ENCODE results near the gene PLSCR2.
A peak's percentile ranks its signal among the peaks of the same experiment; 100 is the strongest.
"Not testable (repeated sequence)": the region's sequence is repeated elsewhere in the genome, so short reads cannot be mapped to it uniquely, and the experiment has no call there.

PLSCR2 gene

GRCh38 chr3:146469150-146470017 is at the start of gene PLSCR2:
Gene PLSCR2, minus strand, starts transcription at chr3:146469561. Its CDS starts 9,657 bp downstream, at chr3:146459904.
- DNase-seq (ENCODE audit: low read depth, low spot score) = no peak

DNA sequence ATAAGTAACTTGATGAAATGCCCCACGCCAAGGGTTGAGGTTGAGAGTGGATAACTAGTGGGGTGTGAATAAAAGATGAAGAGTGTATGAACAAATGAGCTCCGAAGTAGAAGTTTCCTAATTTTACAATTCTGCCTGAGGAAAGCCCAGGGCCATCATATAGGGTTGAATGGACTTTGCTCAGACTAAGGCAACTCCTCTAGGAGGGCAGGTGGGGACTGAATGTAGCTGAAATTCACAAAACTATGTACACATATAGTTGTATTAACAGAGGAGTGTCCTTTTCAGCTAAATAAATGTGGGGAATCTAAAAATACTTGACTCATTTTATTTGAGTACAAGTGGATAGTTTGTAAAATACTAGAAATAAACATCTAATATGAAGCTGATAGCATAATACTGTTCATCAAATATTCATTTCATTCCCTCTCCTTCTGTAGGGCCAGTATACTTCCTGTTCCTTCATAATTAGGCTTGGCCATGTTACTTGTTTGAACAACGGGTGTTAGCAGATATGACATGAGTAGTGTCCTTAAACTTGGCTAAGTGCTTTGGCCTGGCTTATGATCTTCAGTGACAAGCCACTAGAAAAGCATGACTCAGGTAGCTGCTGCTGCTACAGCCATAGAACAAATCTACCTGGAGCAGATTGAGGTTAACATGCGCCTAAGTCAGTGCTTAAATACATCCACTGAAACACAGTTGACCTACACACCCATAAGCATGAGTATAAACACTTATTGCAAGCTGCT is 48.5 kb upstream of the PLSCR2 start:
- DNase-seq (ENCODE audit: low read depth, low spot score) = no peak

- DNase-seq (ENCODE audit: low read depth, low spot score) = no peak
Observed at GRCh38 chr3:146513386-146514051, 44.2 kb upstream of the PLSCR2 start.

DNA sequence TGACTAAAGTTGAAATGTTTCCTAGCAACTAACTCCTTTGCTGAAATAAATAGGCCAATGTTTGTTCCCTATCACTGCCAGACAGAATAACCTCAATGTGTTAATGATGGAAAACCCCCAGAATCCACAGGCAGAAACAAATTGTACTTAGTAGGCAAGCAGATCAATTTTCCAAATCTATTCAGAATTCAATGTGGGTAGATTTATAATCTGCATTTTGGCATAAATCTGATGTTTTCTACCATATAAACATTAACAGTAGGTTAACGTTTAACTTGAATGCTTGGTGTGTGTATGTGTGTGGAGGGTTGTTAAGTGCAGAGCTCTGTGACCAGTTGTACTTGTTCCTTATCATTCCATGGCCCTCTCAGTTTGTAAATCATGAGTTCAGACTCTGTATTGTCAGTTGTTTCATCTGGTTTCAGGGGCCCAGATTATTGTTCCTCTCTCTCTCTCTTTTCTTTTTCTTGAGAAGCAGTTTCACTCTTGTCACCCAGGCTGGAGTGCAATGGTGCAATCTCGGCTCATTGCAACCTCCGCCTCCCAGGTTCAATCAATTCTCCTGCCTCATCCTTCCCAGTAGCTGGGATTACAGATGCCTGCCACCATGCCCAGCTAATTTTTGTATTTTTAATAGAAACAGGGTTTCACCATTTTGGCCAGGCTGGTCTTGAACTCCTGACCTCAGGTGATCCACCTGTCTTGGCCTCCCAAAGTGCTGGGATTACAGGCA is 42.2 kb upstream of the PLSCR2 start:
- no peak for DNase-seq (ENCODE audit: low read depth, low spot score)

GRCh38 chr3:146507331-146508120 is 38.2 kb upstream of the PLSCR2 start:
- DNase-seq (ENCODE audit: low read depth, low spot score) = no peak

DNA sequence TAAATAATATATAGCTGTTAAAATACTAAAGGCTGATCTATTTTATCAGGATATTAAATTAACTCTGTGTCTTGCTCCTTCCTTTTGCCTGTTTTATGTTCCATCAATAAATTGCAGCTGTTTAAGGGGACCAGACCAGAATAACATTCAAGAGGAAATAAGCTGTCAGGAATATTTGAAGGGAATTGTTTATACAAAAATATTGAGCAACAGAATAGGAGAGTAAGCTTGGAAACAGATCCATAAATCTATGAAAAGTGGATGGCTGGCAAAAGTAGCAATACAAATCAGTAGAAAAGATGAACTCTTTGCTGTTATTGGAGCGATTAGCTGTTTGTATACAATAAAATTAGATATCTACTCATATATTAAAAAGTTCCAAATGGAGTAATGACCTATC is 36.2 kb upstream of the PLSCR2 start:
- DNase-seq (ENCODE audit: low read depth, low spot score) = no peak

GRCh38 chr3:146504498-146505197 is 35.3 kb upstream of the PLSCR2 start:
- DNase-seq (ENCODE audit: low read depth, low spot score) = no peak

DNA sequence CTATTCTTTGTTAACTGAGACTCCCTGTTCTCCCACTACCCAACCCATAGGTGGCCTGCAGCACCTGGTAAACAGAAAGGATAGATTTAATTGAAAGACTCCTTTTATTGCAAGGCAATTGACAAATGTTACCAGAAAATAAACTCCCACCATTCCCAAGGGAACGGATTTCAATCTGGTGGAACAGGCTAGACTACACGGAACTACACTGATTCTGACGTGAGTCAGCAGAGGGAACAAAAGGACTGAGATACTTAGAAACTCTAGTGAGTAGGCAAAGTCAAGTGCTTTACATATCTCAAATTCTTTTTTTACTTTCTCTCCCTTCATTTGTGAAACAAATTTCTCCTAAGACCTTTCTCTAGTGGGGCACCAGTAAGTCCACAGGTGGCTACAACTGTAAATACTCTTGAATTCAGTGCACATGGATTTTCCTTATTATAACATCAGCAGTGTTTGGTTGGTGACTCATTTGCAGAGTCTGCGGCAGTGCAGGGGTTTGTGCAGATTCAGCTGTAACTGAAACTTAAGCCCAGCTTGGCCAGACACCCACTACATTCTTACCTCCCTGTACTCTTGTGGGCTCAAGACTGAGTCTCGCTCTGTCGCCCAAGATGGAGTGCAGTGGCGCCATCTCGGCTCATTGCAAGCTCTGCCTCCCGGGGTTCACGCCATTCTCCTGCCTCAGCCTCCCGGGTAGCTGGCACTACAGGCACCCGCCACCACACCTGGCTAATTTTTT is 34.3 kb upstream of the PLSCR2 start:
- peak; percentile 79 for DNase-seq (ENCODE audit: low read depth, low spot score)

DNA sequence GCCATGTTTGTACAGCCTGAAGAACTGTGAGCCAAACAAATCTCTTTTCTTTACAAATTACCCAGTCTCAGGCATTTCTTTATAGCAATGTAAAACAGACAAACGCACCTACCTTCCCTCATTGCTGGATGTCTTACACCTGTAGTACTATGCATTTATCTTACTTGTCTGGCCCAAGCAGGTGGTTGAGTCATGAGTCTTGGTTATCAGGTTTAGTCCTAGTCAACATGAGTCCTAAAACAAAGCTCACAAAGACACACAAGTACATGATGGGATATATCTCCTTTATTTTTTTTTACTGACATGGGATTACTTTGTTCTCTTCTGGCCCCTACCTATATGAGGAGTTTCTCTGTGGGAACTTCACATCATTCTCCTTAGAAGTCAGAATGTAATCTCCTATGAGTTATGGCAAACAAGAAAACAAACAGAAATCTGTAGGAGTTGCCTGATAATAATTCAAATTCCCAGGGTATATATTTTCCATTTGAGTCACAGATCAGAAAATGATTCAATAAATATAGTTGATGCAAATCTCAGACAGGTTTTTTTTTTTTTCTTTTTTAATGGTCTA is 33.6 kb upstream of the PLSCR2 start:
- DNase-seq (ENCODE audit: low read depth, low spot score) = no peak

GRCh38 chr3:146501752-146502151 is 32.4 kb upstream of the PLSCR2 start:
- DNase-seq (ENCODE audit: low read depth, low spot score) = no peak

- DNase-seq (ENCODE audit: low read depth, low spot score) = no peak
Observed at GRCh38 chr3:146499701-146500100, 30.3 kb upstream of the PLSCR2 start.

DNA sequence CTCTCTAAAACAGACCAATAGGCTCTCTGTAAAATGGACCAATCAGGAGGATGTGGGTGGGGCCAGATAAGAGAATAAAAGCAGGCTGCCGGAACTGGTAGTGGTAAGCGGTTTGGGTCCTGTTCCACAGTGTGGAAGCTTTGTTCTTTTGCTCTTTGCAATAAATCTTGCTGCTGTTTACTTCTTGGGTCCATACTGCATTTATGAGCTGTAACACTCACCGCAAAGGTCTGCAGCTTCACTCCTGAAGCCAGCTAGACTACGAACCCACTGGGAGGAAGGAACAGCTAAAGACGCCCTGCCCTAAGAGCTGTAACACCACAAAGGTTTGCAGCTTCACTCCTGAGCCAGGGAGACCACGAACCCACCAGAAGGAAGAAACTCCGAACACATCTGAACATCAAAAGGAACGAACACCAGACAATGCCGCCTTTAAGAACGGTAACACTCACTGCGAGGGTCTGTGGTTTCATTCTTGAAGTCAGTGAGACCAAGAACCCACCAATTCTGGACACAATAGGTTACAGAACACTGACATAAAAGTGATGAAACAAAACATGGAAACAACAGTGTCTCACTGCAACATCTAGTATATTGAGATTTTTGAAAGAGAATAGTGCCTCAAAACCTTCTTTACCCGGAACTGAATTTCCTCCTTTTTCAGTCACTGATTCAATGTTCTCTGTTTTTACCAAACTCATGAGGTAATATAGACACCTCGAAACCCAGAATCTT is 28.8 kb upstream of the PLSCR2 start:
- DNase-seq (ENCODE audit: low read depth, low spot score) = no peak

- DNase-seq (ENCODE audit: low read depth, low spot score) = not testable (repeated sequence)
Observed at GRCh38 chr3:146497145-146497843, 27.9 kb upstream of the PLSCR2 start.

DNA sequence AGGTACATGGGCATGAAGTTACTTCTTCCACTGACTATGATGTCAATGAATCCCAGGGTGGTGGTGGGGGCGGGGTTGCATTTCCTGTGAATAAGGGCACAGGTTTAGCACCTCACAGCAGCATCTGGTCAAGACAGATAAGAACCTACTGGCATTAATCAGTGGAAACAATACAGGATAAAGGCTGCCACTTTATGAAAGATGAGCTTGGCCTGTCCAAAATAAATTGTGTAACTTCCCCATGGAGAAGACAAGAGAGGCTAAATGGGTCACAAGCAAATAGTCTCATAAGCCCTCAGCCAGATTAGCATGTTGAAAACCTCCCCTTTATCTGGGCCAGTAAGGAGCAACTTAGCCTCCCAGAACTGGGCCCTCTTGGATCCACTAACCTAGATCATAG is 27.4 kb upstream of the PLSCR2 start:
- no peak for DNase-seq (ENCODE audit: low read depth, low spot score)

- DNase-seq (ENCODE audit: low read depth, low spot score) = no peak
Observed at GRCh38 chr3:146496251-146496650, 26.9 kb upstream of the PLSCR2 start.

GRCh38 chr3:146493761-146494160 is 24.4 kb upstream of the PLSCR2 start:
- no peak for DNase-seq (ENCODE audit: low read depth, low spot score)

DNA sequence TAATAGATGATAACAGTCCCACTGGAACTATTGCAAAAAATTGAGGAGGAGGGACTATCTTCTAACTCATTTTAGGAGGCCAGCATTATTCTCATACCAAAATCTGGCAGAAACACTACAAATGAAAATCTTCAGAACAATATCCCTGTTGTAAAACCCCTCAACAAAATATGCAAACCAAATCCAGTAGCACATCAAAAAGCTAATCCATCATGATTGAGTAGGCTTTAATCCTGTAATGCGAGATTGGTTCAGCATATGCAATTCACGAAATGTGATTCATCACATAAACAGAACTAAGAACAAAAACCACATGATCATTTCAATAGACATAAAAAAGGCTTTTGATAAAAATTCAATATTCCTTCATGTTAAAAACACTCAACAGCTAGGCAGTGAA is 23.9 kb upstream of the PLSCR2 start:
- DNase-seq (ENCODE audit: low read depth, low spot score) = no peak

DNA sequence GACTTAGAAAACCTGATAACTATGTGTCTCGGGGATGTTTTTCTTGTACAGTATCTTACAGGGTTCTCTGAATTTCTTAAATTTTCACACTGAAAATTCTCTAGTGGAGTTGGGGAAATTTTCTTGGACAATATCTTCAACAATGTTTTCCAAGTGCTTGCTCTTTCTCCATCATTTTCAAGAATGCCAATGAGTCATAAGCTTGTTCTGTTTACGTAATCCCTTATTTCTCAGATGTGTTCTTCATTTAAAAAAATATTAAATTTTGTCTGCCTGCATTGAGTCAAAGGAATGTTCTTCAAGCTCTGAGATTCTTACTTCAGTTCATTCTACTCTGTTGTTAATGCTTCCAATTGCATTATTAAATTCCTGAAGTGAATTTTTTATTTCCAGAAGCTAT is 21.9 kb upstream of the PLSCR2 start:
- DNase-seq (ENCODE audit: low read depth, low spot score) = no peak
